ENCODE data around the gene CERCAM. TPM values are rescaled to one million over a fixed set of nuclear protein-coding genes. Genes with fewer than 3 reads are reported as not detected.

CERCAM gene
- 2.0 TPM in 1 of 2 replicates, not detected in the other for total RNA-seq (ENCODE audit: low replicate concordance)

DNA sequence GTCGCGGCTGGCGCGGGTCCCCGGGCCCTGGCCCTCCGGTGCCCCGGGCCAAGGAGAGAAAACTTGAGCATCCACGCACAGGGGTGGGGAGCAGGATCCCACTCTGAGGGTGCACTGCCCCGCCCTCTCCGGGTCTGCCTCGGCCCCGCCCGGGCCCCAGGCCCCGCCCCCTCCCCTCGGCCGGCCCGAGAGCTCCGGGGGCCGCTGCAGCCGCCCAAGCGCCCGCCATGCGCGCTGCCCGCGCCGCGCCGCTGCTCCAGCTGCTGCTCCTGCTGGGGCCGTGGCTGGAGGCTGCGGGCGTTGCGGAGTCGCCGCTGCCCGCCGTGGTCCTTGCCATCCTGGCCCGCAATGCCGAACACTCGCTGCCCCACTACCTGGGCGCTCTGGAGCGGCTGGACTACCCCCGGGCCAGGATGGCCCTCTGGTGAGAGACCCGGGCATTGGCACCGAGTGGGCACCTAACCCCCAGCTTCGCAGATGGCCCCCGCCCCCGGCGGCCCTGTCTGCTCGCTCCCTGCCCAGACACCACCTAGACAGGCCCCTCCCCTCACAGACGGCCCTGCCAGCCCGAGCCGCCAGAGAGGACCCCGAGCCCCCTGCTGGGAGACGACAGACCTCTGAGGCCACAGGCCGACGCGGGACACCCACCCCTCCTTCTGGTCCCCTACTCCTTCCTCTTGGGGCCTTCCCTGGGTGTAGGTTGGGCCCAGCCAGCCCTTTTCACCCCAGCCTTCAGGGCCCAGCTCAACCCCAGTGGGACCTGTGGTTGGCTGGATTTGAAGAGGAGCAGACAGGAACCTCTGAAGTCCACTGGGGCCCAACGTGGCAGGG, at the start of gene CERCAM:
TSS of gene CERCAM (plus strand) at position 207 of the 831 bp plus-strand sequence. CDS start at position 228, 21 bp downstream.
- Histone ChIP-seq H3K4me3 (peak within 1 kb of the TSS; percentile 93), H3K36me3 (no peaks in the 10 kb centered on the region), H3K27ac (no peak within 1 kb of the TSS), H3K9me3 (ENCODE audit: low read depth) (no peaks in the 10 kb centered on the region), H4K20me1 (ENCODE audit: low read depth) (peaks cover 15% of the 10 kb centered on the region), H2AFZ (replicated peaks) (peak within 1 kb of the TSS; percentile 100), H3F3A (ENCODE audit: low read depth) (peaks cover 6% of the 10 kb centered on the region), H3K4me2 (peak within 1 kb of the TSS; percentile 97), H3K27me3 (peaks cover 88% of the 10 kb centered on the region), H3K79me2 (ENCODE audit: low read depth) (no peaks in the 10 kb centered on the region), H3K9ac (no peak within 1 kb of the TSS), H3K4me1 (no peaks in the 10 kb centered on the region)
- Mint-ChIP-seq H3K9me3 (no peaks in the 10 kb centered on the region), H3K4me3 (peak within 1 kb of the TSS; percentile 87), H3K4me1 (peaks cover 22% of the 10 kb centered on the region), H3K36me3 (no peaks in the 10 kb centered on the region), H3K27ac (no peak within 1 kb of the TSS), H3K27me3 (ENCODE audit: insufficient read depth, low read depth) (peaks cover 22% of the 10 kb centered on the region)
- TF ChIP-seq EZH2phosphoT487 (IDR thresholded peaks at IDR 0.05) = no peak
- TF ChIP-seq EZH2 (IDR thresholded peaks at IDR 0.05) = no peak
- TF ChIP-seq CTCF (IDR thresholded peaks at IDR 0.05) = peak; percentile 6
- peak; percentile 81 for DNase-seq (ENCODE audit: low spot score)

GRCh38 chr9:128371630-128372117, 49.0 kb upstream of the CERCAM start:
- Histone ChIP-seq H3F3A (ENCODE audit: low read depth) (peaks cover 6% of the 10 kb centered on the region), H3K4me2 (peak overlapping the region; percentile 84), H2AFZ (replicated peaks) (peak overlapping the region; percentile 67), H3K4me1 (peaks cover 4% of the 10 kb centered on the region), H3K9ac (peak overlapping the region; percentile 69), H3K4me3 (peak overlapping the region; percentile 79), H3K9me3 (ENCODE audit: low read depth) (no peaks in the 10 kb centered on the region), H3K27me3 (peaks cover 40% of the 10 kb centered on the region), H3K27ac (no peak overlapping the region), H3K79me2 (ENCODE audit: low read depth) (peaks cover 14% of the 10 kb centered on the region), H3K36me3 (no peaks in the 10 kb centered on the region), H4K20me1 (ENCODE audit: low read depth) (peaks cover 40% of the 10 kb centered on the region)
- no peak for TF ChIP-seq EZH2phosphoT487 (IDR thresholded peaks at IDR 0.05)
- TF ChIP-seq CTCF (IDR thresholded peaks at IDR 0.05) = no peak
- TF ChIP-seq EZH2 (IDR thresholded peaks at IDR 0.05) = no peak
- H3K4me1 Mint-ChIP-seq = peaks cover 38% of the 10 kb centered on the region
- peaks cover 6% of the 10 kb centered on the region for H3K27me3 Mint-ChIP-seq (ENCODE audit: insufficient read depth, low read depth)
- peak overlapping the region; percentile 97 for H3K4me3 Mint-ChIP-seq
- no peak for DNase-seq (ENCODE audit: low spot score)
- peak overlapping the region; percentile 64 for H3K27ac Mint-ChIP-seq
- peaks cover 9% of the 10 kb centered on the region for H3K36me3 Mint-ChIP-seq
- no peaks in the 10 kb centered on the region for H3K9me3 Mint-ChIP-seq

DNA sequence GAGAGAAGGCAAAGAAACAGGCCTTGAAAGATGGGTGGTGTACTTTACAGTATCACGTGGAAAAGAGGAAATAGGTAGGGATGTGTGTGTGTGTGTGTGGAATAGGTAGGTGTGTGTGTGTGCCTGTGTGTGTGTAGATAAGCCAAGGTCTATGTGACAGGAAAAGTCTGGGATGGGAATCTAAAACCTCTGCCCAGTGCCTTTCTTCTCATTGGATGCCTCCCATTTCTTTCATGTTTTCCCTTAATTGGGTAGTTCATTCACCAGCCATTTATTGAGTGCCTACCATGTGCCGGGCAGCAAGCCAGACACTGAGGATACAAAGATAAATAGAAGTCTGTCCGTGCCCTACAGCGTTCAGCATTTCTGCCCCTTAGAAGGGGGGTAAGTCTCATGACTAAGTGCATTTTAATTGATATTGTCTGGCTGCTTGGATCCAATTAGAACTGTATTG, 48.4 kb upstream of the CERCAM start:
- H3K9me3 ChIP-seq (ENCODE audit: low read depth) = no peaks in the 10 kb centered on the region
- peaks cover 14% of the 10 kb centered on the region for H3K79me2 ChIP-seq (ENCODE audit: low read depth)
- peaks cover 4% of the 10 kb centered on the region for H3K4me1 ChIP-seq
- H3K4me2 ChIP-seq = peak overlapping the region; percentile 84
- peak overlapping the region; percentile 79 for H3K4me3 ChIP-seq
- H3K36me3 ChIP-seq = no peaks in the 10 kb centered on the region
- Mint-ChIP-seq H3K27me3 (ENCODE audit: insufficient read depth, low read depth) (peaks cover under 1% of the 10 kb centered on the region), H3K27ac (no peak overlapping the region), H3K4me3 (peak overlapping the region; percentile 97), H3K36me3 (peaks cover 9% of the 10 kb centered on the region), H3K4me1 (peaks cover 33% of the 10 kb centered on the region), H3K9me3 (no peaks in the 10 kb centered on the region)
- TF ChIP-seq CTCF (IDR thresholded peaks at IDR 0.05) (no peak), EZH2phosphoT487 (IDR thresholded peaks at IDR 0.05) (no peak), EZH2 (IDR thresholded peaks at IDR 0.05) (no peak)
- H2AFZ ChIP-seq (replicated peaks) = no peak overlapping the region
- H3K9ac ChIP-seq = peak overlapping the region; percentile 69
- H3F3A ChIP-seq (ENCODE audit: low read depth) = peaks cover 6% of the 10 kb centered on the region
- peaks cover 35% of the 10 kb centered on the region for H3K27me3 ChIP-seq
- no peak overlapping the region for H3K27ac ChIP-seq
- peaks cover 40% of the 10 kb centered on the region for H4K20me1 ChIP-seq (ENCODE audit: low read depth)
- no peak for DNase-seq (ENCODE audit: low spot score)
